ENCODE measurements around the gene OR6S1. TPM values are rescaled to one million over a fixed set of nuclear protein-coding genes. Genes with fewer than 3 reads are reported as not detected.

OR6S1 gene
- total RNA-seq, 4 donors from 2014 or later, result not detected

GRCh38 chr14:20659336-20659735 is 17.8 kb upstream of the OR6S1 start:
- Histone ChIP-seq H3K4me1 (no peaks in the 10 kb centered on the region), H3K27ac (no peak overlapping the region), H3K36me3 (no peaks in the 10 kb centered on the region), H3K4me3 (no peak overlapping the region), H3K9me3 (no peaks in the 10 kb centered on the region), H3K27me3 (peaks cover 0 to 25% of the 10 kb centered on the region in 2 donors)
- TF ChIP-seq CTCF (IDR thresholded peaks at IDR 0.05), result no peak
- no peak for TF ChIP-seq POLR2A (IDR thresholded peaks at IDR 0.05)
- no peak for DNase-seq
- intact Hi-C loops (cut with DNase I; ENCODE audit: low total_unique reads), result no loop called here

GRCh38 chr14:20658246-20658645 is 16.8 kb upstream of the OR6S1 start:
- Histone ChIP-seq H3K27me3 (peaks cover 0 to 33% of the 10 kb centered on the region in 2 donors), H3K27ac (no peak overlapping the region), H3K36me3 (no peaks in the 10 kb centered on the region), H3K9me3 (no peaks in the 10 kb centered on the region), H3K4me1 (no peaks in the 10 kb centered on the region), H3K4me3 (no peak overlapping the region)
- TF ChIP-seq CTCF (IDR thresholded peaks at IDR 0.05), result no peak
- TF ChIP-seq POLR2A (IDR thresholded peaks at IDR 0.05), result no peak
- intact Hi-C loops (cut with DNase I; ENCODE audit: low total_unique reads), result no loop called here
- DNase-seq, result no peak

- Histone ChIP-seq H3K27ac (no peak overlapping the region), H3K36me3 (no peaks in the 10 kb centered on the region), H3K27me3 (peaks cover 0 to 40% of the 10 kb centered on the region in 2 donors), H3K4me3 (no peak overlapping the region), H3K9me3 (no peaks in the 10 kb centered on the region), H3K4me1 (no peaks in the 10 kb centered on the region)
- DNase-seq, result no peak
- TF ChIP-seq POLR2A (IDR thresholded peaks at IDR 0.05), result no peak
- TF ChIP-seq CTCF (IDR thresholded peaks at IDR 0.05), result no peak
- intact Hi-C loops (cut with DNase I; ENCODE audit: low total_unique reads), result no loop called here
Measured at GRCh38 chr14:20657216-20658211, 16.0 kb upstream of the OR6S1 start.

- intact Hi-C loops (cut with DNase I; ENCODE audit: low total_unique reads), result no loop called here
- DNase-seq, result no peak
- no peaks in the 10 kb centered on the region for H3K4me1 ChIP-seq
- no peaks in the 10 kb centered on the region for H3K36me3 ChIP-seq
- H3K9me3 ChIP-seq, result no peaks in the 10 kb centered on the region
- no peak overlapping the region for H3K27ac ChIP-seq
- no peak for TF ChIP-seq POLR2A (IDR thresholded peaks at IDR 0.05)
- no peak for TF ChIP-seq CTCF (IDR thresholded peaks at IDR 0.05)
- H3K27me3 ChIP-seq, result peaks cover 0 to 52% of the 10 kb centered on the region in 2 donors
- H3K4me3 ChIP-seq, result no peak overlapping the region
Measured at GRCh38 chr14:20656274-20656673, 14.8 kb upstream of the OR6S1 start.

- H3K4me1 ChIP-seq, result no peaks in the 10 kb centered on the region
- no peak for DNase-seq
- no peak overlapping the region for H3K27ac ChIP-seq
- H3K36me3 ChIP-seq, result no peaks in the 10 kb centered on the region
- peaks cover 0 to 57% of the 10 kb centered on the region in 2 donors for H3K27me3 ChIP-seq
- no peak overlapping the region for H3K4me3 ChIP-seq
- intact Hi-C loops (cut with DNase I; ENCODE audit: low total_unique reads), result no loop called here
- H3K9me3 ChIP-seq, result no peaks in the 10 kb centered on the region
- TF ChIP-seq CTCF (IDR thresholded peaks at IDR 0.05) (no peak), POLR2A (IDR thresholded peaks at IDR 0.05) (no peak)
Measured at GRCh38 chr14:20655851-20656250, 14.4 kb upstream of the OR6S1 start.
